ENCODE results near the gene SMARCA2.

Gene SMARCA2

GRCh38 chr9:2014696-2015580 lies at the start of gene SMARCA2:
SMARCA2 (plus strand) TSS chr9:2015347; CDS start chr9:2029023, 13,676 bp downstream.
- DNase-seq, result peak; percentile 71

GRCh38 chr9:1966725-1967366 lies 48.3 kb upstream of the SMARCA2 start:
- DNase-seq, result no peak

GRCh38 chr9:1969160-1969559 lies 46.0 kb upstream of the SMARCA2 start:
- DNase-seq, result no peak

- DNase-seq, result no peak
Observed at GRCh38 chr9:1969898-1970297, 45.2 kb upstream of the SMARCA2 start.

- DNase-seq, result no peak
Observed at GRCh38 chr9:1972672-1973071, 42.5 kb upstream of the SMARCA2 start.

- no peak for DNase-seq
Observed at GRCh38 chr9:1977026-1977425, 38.1 kb upstream of the SMARCA2 start.

GRCh38 chr9:1978941-1979340 lies 36.2 kb upstream of the SMARCA2 start:
- DNase-seq, result no peak

GRCh38 chr9:1979741-1980367 lies 35.3 kb upstream of the SMARCA2 start:
- DNase-seq, result no peak

GRCh38 chr9:1980387-1980786 lies 34.8 kb upstream of the SMARCA2 start:
- no peak for DNase-seq

- DNase-seq, result no peak
Observed at GRCh38 chr9:1982074-1982473, 33.1 kb upstream of the SMARCA2 start.

GRCh38 chr9:1986341-1986740 lies 28.8 kb upstream of the SMARCA2 start:
- DNase-seq, result no peak

GRCh38 chr9:1989500-1989899 lies 25.6 kb upstream of the SMARCA2 start:
- DNase-seq, result no peak

GRCh38 chr9:1994180-1994579 lies 21.0 kb upstream of the SMARCA2 start:
- DNase-seq, result no peak

- no peak for DNase-seq
Observed at GRCh38 chr9:1995084-1995483, 20.1 kb upstream of the SMARCA2 start.

- DNase-seq, result no peak
Observed at GRCh38 chr9:1996156-1996555, 19.0 kb upstream of the SMARCA2 start.

GRCh38 chr9:1997646-1998045 lies 17.5 kb upstream of the SMARCA2 start:
- no peak for DNase-seq

GRCh38 chr9:1998111-1998510 lies 17.0 kb upstream of the SMARCA2 start:
- DNase-seq, result no peak

- no peak for DNase-seq
Observed at GRCh38 chr9:2000314-2000713, 14.8 kb upstream of the SMARCA2 start.

GRCh38 chr9:2008372-2008771 lies 6.8 kb upstream of the SMARCA2 start:
- no peak for DNase-seq

- no peak for DNase-seq
Observed at GRCh38 chr9:2012347-2012746, 2.8 kb upstream of the SMARCA2 start.

GRCh38 chr9:2013743-2014475 lies 1.2 kb upstream of the SMARCA2 start:
- no peak for DNase-seq

GRCh38 chr9:2015581-2016407 lies 647 bp downstream of the SMARCA2 start:
- DNase-seq, result no peak
